Choroid plexus epithelial cell (primary cell): Measurements from ENCODE around the gene ARNT2.
A peak's percentile ranks its signal among the peaks of the same experiment; 100 is the strongest.

Experiments used
- DNase-seq: peaks from one replicate; pipeline ENCODE4 v3.0.0-alpha.2; 2010; ENCODE audit warnings: low read depth
- H3K4me3 ChIP-seq: 2 replicates; pipeline ENCODE4 v1.5.1; 2011; ENCODE audit warnings: low read depth, mild to moderate bottlenecking, control low read depth, low read length, moderate library complexity
- CTCF ChIP-seq: conservative IDR thresholded peaks from 2 replicates; pipeline ENCODE4 v1.5.1; 2011; ENCODE audit warnings: low read depth, mild to moderate bottlenecking, control low read depth, inconsistent platforms, low read length, moderate library complexity

ARNT2 gene

GRCh38 chr15:80420658-80421057, 16.5 kb downstream of the ARNT2 start:
- no peak for DNase-seq
- H3K4me3 ChIP-seq = no peak overlapping the region
- no peak for TF ChIP-seq CTCF

GRCh38 chr15:80423215-80423614, 19.0 kb downstream of the ARNT2 start:
- DNase-seq = peak; percentile 56

DNA sequence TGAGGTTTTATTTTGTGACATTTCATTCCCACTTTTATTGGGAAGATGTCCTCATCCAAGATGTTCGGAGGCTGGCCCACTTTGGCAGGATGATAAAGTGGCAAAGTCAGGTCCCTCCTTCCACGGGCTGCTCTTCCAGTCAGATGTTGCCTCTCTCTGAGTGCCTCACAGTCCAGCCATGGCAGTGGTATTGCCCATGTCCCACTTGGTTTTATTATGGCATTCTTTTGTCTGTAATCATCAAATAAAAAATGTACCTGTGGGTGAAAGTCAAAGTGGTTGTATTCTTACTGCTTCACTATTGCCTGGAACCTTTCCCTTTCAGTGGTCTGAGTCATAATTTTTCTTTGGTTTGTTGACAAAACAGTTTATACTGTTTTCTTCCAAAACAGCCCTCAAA, 20.2 kb downstream of the ARNT2 start:
- H3K4me3 ChIP-seq = no peak overlapping the region
- no peak for TF ChIP-seq CTCF
- DNase-seq = no peak

More at GRCh38 chr15:80423215-80423614, 19.0 kb downstream of the ARNT2 start:
- H3K4me3 ChIP-seq = no peak overlapping the region
- no peak for TF ChIP-seq CTCF

DNA sequence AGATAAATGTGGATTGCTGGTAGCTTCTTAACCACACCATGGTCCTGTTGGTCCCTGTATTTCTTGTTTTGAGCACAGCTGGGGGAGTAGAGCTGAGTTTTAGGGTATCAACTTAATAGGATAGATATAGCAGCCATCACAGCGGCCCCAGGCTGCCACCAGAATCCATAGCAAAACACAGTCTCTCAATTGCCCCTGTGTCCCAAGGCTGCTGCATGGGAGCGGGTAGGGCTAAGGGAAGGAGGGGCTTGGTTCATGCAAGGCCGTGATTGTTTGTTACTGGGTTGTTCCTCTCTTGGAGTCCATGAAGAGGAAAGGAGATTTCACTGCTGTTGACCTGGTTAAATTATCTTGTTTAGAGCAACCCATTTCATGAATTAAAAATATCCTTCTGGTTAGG, 22.1 kb downstream of the ARNT2 start:
- no peak for DNase-seq
- H3K4me3 ChIP-seq = no peak overlapping the region
- no peak for TF ChIP-seq CTCF

DNA sequence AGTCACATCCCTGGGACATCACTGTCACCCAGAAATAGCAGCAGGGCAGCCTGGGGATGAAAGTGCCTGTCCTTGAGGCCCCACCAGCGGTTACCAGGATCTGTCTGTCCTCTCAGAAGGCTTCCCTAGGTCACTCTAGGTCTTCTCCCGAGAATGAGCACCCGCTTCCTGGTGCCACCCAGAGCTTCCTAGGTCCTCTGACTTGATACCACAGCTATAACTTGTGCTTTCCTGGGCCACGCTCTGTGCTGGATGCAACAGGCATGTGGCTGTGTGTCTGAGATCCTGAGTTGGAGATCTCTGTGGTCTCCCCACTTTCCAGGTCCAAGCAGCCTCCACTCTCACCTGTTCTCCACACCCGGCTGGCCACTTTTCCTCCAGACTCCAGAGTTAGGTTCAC, 25.8 kb downstream of the ARNT2 start:
- DNase-seq = no peak
- TF ChIP-seq CTCF = no peak
- no peak overlapping the region for H3K4me3 ChIP-seq

- no peak overlapping the region for H3K4me3 ChIP-seq
- no peak for DNase-seq
- TF ChIP-seq CTCF = peak; percentile 10
These were observed 27.6 kb downstream of the ARNT2 start for GRCh38 chr15:80431635-80432344.

- TF ChIP-seq CTCF = no peak
- DNase-seq = no peak
- no peak overlapping the region for H3K4me3 ChIP-seq
These were observed 28.1 kb downstream of the ARNT2 start for GRCh38 chr15:80432345-80432702.
